Activated B cell treated with CpG ODN at 0.5 μM for 24 hours (primary cell): ENCODE results near the gene CNTNAP5. TPM values are rescaled to one million over a fixed set of nuclear protein-coding genes. Genes with fewer than 3 reads are reported as not detected.

ENCODE experiments used
- ATAC-seq: fragments of 200-7000 bp; cut with Tn5 transposase; one replicate; pipeline ENCODE4 v1.10.0; 2021; ENCODE audit warnings: low read depth, mild to moderate bottlenecking, moderate library complexity
- CTCF ChIA-PET: fragments of 350-600 bp; sonication (Branson Sonifier 250); formaldehyde crosslinking; loops from one replicate; lab custom pipeline; 2021; ENCODE audit warnings: antibody characterized with exemption; lab: Charles Lee
- POLR2A ChIA-PET: fragments of 350-600 bp; sonication (Branson Sonifier 250); formaldehyde crosslinking; loops from one replicate; lab custom pipeline; 2021; ENCODE audit warnings: antibody characterized with exemption; lab: Charles Lee
- DNase-seq: peaks from one replicate; pipeline ENCODE4 v3.0.0; 2022
- H3K27ac Mint-ChIP-seq: one replicate; pipeline ENCODE4 v1.8.0; 2020; ENCODE audit warnings: mixed read lengths
- H3K27me3 Mint-ChIP-seq: one replicate; pipeline ENCODE4 v1.8.0; 2021; ENCODE audit warnings: mixed read lengths
- H3K36me3 Mint-ChIP-seq: one replicate; pipeline ENCODE4 v1.8.0; 2021; ENCODE audit warnings: low read depth, mixed read lengths
- H3K4me1 Mint-ChIP-seq: one replicate; pipeline ENCODE4 v1.8.0; 2021; ENCODE audit warnings: mixed read lengths
- H3K4me3 Mint-ChIP-seq: one replicate; pipeline ENCODE4 v1.8.0; 2020; ENCODE audit warnings: mild to moderate bottlenecking, mixed read lengths
- H3K9me3 Mint-ChIP-seq: one replicate; pipeline ENCODE4 v1.8.0; 2020; ENCODE audit warnings: mixed read lengths
- CTCF ChIP-seq: fragments of 200-600 bp; IDR thresholded peaks from one replicate; pipeline ENCODE4 v1.8.0; 2022; ENCODE audit warnings: antibody characterized with exemption, mild to moderate bottlenecking
- intact Hi-C: fragments of 100-400 bp; cut with micrococcal nuclease; formaldehyde crosslinking; loops from one replicate; pipeline ENCODE4 v1.15.1; 2024
- total RNA-seq: library from RNA; stranded (reverse); gene quantifications from 2 replicates; pipeline ENCODE4 v1.2.3, GENCODE V29; 2022

Gene CNTNAP5
- total RNA-seq, 1 donor from 2014 or later: not detected

GRCh38 chr2:124894199-124894598 lies 869.1 kb downstream of the CNTNAP5 start:
- ChIA-PET POLR2A (no interaction called here), CTCF (no interaction called here)
- Mint-ChIP-seq H3K9me3 (peaks cover 2% of the 10 kb centered on the region), H3K36me3 (no peaks in the 10 kb centered on the region), H3K27me3 (no peaks in the 10 kb centered on the region), H3K27ac (no peak overlapping the region), H3K4me3 (no peak overlapping the region), H3K4me1 (no peaks in the 10 kb centered on the region)
- TF ChIP-seq CTCF: no peak
- no peak for ATAC-seq
- intact Hi-C loops: no loop called here
- no peak for DNase-seq

GRCh38 chr2:124898827-124899226 lies 873.7 kb downstream of the CNTNAP5 start:
- DNase-seq (no peak), ATAC-seq (no peak)
- Mint-ChIP-seq H3K9me3 (no peaks in the 10 kb centered on the region), H3K4me3 (no peak overlapping the region), H3K36me3 (no peaks in the 10 kb centered on the region), H3K4me1 (no peaks in the 10 kb centered on the region), H3K27ac (no peak overlapping the region), H3K27me3 (no peaks in the 10 kb centered on the region)
- ChIA-PET CTCF (no interaction called here), POLR2A (no interaction called here)
- intact Hi-C loops: no loop called here
- TF ChIP-seq CTCF: no peak

DNA sequence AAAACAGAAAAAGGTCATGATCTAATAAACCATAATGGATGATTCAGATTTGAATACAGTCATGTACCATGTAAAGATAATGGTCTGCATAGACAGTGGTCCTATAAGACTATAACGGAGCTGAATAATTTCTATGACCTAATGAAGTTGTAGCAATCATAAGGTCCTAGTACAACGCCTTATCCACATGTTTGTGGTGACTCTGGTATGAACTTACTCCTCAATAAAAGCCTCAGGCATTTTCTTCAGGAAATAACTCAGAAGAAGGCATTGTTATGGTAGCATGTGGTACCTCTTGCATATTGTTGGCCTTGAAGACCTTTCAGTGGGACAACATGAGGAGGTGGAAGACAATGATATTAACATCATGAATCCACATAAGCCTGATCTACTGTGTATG lies 883.3 kb downstream of the CNTNAP5 start:
- H3K36me3 Mint-ChIP-seq: no peaks in the 10 kb centered on the region
- CTCF ChIA-PET: no interaction called here
- no peak for ATAC-seq

DNA sequence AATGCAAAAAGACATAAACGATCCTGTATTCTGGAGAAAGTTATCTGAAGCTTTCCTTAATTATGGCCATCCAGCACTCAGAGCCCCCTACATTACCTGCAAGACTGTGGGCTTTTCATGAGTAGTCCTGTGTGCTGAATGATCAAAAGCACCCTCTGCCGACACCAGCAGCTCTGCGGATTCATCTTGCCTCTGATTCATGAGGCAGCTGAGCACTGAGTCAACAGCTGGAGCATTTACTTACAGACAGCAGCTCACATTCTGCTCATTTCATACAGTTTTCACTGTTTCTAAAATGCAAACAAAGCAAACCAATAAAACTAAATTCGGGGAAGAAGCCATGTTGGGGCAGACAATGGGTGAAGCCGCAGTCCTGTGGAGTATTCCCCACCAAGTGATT lies 886.5 kb downstream of the CNTNAP5 start:
- H3K9me3 Mint-ChIP-seq: no peaks in the 10 kb centered on the region
- no peaks in the 10 kb centered on the region for H3K36me3 Mint-ChIP-seq
- ChIA-PET POLR2A (no interaction called here), CTCF (no interaction called here)
- no peaks in the 10 kb centered on the region for H3K4me1 Mint-ChIP-seq
- intact Hi-C loops: no loop called here
- DNase-seq (no peak), ATAC-seq (no peak)
- H3K27me3 Mint-ChIP-seq: no peaks in the 10 kb centered on the region
- no peak overlapping the region for H3K4me3 Mint-ChIP-seq
- no peak for TF ChIP-seq CTCF
- H3K27ac Mint-ChIP-seq: no peak overlapping the region

More for the DNA sequence above, 883.3 kb downstream of the CNTNAP5 start:
- no peak for DNase-seq
- no peak overlapping the region for H3K27ac Mint-ChIP-seq
- H3K4me3 Mint-ChIP-seq: no peak overlapping the region
- H3K27me3 Mint-ChIP-seq: no peaks in the 10 kb centered on the region
- POLR2A ChIA-PET: no interaction called here
- intact Hi-C loops: no loop called here
- H3K9me3 Mint-ChIP-seq: peaks cover 3% of the 10 kb centered on the region
- no peak for TF ChIP-seq CTCF
- no peaks in the 10 kb centered on the region for H3K4me1 Mint-ChIP-seq

DNA sequence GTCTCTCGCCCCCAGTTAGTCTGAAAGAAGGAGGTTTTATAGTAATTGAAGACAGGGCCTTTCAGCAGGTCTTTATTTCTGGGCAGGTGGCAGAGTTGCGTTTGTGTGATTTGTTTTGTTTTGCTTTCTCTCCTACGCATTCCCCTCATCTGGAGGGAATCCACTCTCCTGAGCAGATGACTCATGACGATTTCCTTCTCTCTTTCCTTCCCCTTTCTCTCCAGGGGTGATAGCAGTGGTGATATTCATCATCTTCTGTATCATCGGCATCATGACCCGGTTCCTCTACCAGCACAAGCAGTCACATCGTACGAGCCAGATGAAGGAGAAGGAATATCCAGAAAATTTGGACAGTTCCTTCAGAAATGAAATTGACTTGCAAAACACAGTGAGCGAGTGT lies 888.8 kb downstream of the CNTNAP5 start:
- Mint-ChIP-seq H3K4me3 (no peak overlapping the region), H3K36me3 (no peaks in the 10 kb centered on the region), H3K27me3 (no peaks in the 10 kb centered on the region), H3K27ac (no peak overlapping the region), H3K9me3 (no peaks in the 10 kb centered on the region), H3K4me1 (no peaks in the 10 kb centered on the region)
- DNase-seq (no peak), ATAC-seq (no peak)
- no peak for TF ChIP-seq CTCF
- intact Hi-C loops: no loop called here
- ChIA-PET POLR2A (no interaction called here), CTCF (no interaction called here)
